Thyroid gland (tissue), 4 donors: ENCODE data around the gene TTC38. TPM values are rescaled to one million over a fixed set of nuclear protein-coding genes. Genes with fewer than 3 reads are reported as not detected.

Experiments
- DNase-seq, 2 donors: peaks; one replicate each; pipeline ENCODE4 v3.0.0-alpha.2; 2019
- H3K27ac ChIP-seq, 3 donors: fragments of 200-600 bp; sonication (generic); 1 replicate in 2 of 3; 2 replicates in 1 of 3; pipeline ENCODE4 v1.5.1; 2016 to 2019; ENCODE audit warnings: mild to moderate bottlenecking in 1 of 3, moderate library complexity in 1 of 3
- H3K27me3 ChIP-seq: fragments of 200-600 bp; sonication (generic); one replicate; pipeline ENCODE4 v1.5.1; 2019
- H3K36me3 ChIP-seq, 2 donors: fragments of 200-600 bp; sonication (generic); one replicate each; pipeline ENCODE4 v1.5.1; 2016 to 2019
- H3K4me1 ChIP-seq, 2 donors: fragments of 200-600 bp; sonication (generic); one replicate each; pipeline ENCODE4 v1.5.1; 2017 to 2019
- H3K4me3 ChIP-seq, 3 donors: fragments of 200-600 bp; sonication (generic); replicated peaks in 1 of 3; 1 replicate in 2 of 3; 2 replicates in 1 of 3; pipeline ENCODE4 v1.5.1; 2016; ENCODE audit warnings: mild to moderate bottlenecking in 1 of 3
- H3K9me3 ChIP-seq: fragments of 200-600 bp; sonication (generic); one replicate; pipeline ENCODE4 v1.5.1; 2017
- CTCF ChIP-seq, 6 experiments: fragments of 200-600 bp in 3 of 6; fragments of 450-650 bp in 3 of 6; sonication (generic) in 3 of 6; IDR thresholded peaks; one replicate each; pipeline ENCODE4 v1.5.1; 2016 to 2019; ENCODE audit warnings: antibody characterized with exemption in 6 of 6, mild to moderate bottlenecking in 2 of 6, inconsistent platforms in 1 of 6, moderate library complexity in 1 of 6
- POLR2A ChIP-seq, 2 donors: fragments of 450-650 bp; IDR thresholded peaks; one replicate each; pipeline ENCODE4 v1.6.1; 2017; ENCODE audit warnings: antibody characterized with exemption in 2 of 2, mild to moderate bottlenecking in 2 of 2, moderate library complexity in 1 of 2
- WGBS, 2 donors: methylation state at CpG; one replicate each; pipeline ENCODE4 v1.1.5; 2017; 5-methylcytosine and 5-hydroxymethylcytosine counted together
- intact Hi-C: fragments of 100-400 bp; cut with DNase I; formaldehyde crosslinking; loops from one replicate; pipeline ENCODE4 v1.15.1; 2023
- total RNA-seq, 4 donors: library from RNA; depleted of rRNA; stranded (reverse); fragments of >200 nt; gene quantifications; one replicate each; pipeline ENCODE4 v1.2.3, GENCODE V29; 2016

Gene TTC38
- total RNA-seq, 4 donors from 2014 or later = 30.2 to 81.9 (median 51.1) TPM

GRCh38 chr22:46240073-46240472, 27.7 kb upstream of the TTC38 start:
- no peak for DNase-seq
- Histone ChIP-seq H3K4me1 (peaks cover 0 to under 1% of the 10 kb centered on the region in 2 donors), H3K9me3 (no peaks in the 10 kb centered on the region), H3K4me3 (no peak overlapping the region), H3K36me3 (peaks cover 0 to 3% of the 10 kb centered on the region in 2 donors), H3K27ac (no peak overlapping the region), H3K27me3 (no peaks in the 10 kb centered on the region)
- intact Hi-C loops = no loop called here
- no peak for TF ChIP-seq POLR2A (IDR thresholded peaks at IDR 0.05)
- no peak for TF ChIP-seq CTCF (IDR thresholded peaks at IDR 0.05)
- 100% methylated on average over 2 of the region's 2 CpGs for WGBS, 2 donors

GRCh38 chr22:46240506-46240905, 27.3 kb upstream of the TTC38 start:
- peaks cover 0 to 5% of the 10 kb centered on the region in 2 donors for H3K4me1 ChIP-seq
- TF ChIP-seq CTCF (IDR thresholded peaks at IDR 0.05) = no peak
- no peak for TF ChIP-seq POLR2A (IDR thresholded peaks at IDR 0.05)
- no peak overlapping the region for H3K27ac ChIP-seq
- no peaks in the 10 kb centered on the region for H3K9me3 ChIP-seq
- H3K27me3 ChIP-seq = no peaks in the 10 kb centered on the region
- DNase-seq = no peak
- 92 to 94% methylated on average over 6 of the region's 6 CpGs for WGBS, 2 donors
- intact Hi-C loops = no loop called here
- H3K4me3 ChIP-seq = no peak overlapping the region
- H3K36me3 ChIP-seq = peaks cover 0 to 3% of the 10 kb centered on the region in 2 donors

- TF ChIP-seq CTCF (IDR thresholded peaks at IDR 0.05) (no peak), POLR2A (IDR thresholded peaks at IDR 0.05) (no peak)
- H3K4me1 ChIP-seq = peaks cover 0 to 7% of the 10 kb centered on the region in 2 donors
- WGBS, 2 donors = 71 to 88% methylated on average over 7 of the region's 7 CpGs
- no peaks in the 10 kb centered on the region for H3K27me3 ChIP-seq
- DNase-seq = no peak
- no peak overlapping the region for H3K4me3 ChIP-seq
- no peak overlapping the region for H3K27ac ChIP-seq
- no peaks in the 10 kb centered on the region for H3K9me3 ChIP-seq
- intact Hi-C loops = no loop called here
- peaks cover 0 to 3% of the 10 kb centered on the region in 2 donors for H3K36me3 ChIP-seq
Measured at GRCh38 chr22:46240907-46241306, 26.9 kb upstream of the TTC38 start.

- TF ChIP-seq CTCF (IDR thresholded peaks at IDR 0.05) = no peak
- no peak for TF ChIP-seq POLR2A (IDR thresholded peaks at IDR 0.05)
- Histone ChIP-seq H3K27me3 (no peaks in the 10 kb centered on the region), H3K36me3 (peaks cover 0 to 3% of the 10 kb centered on the region in 2 donors), H3K9me3 (no peaks in the 10 kb centered on the region), H3K4me1 (peaks cover 0 to 7% of the 10 kb centered on the region in 2 donors), H3K27ac (no peak overlapping the region), H3K4me3 (no peak overlapping the region)
- intact Hi-C loops = no loop called here
- WGBS, 2 donors = 86% methylated on average over 5 of the region's 5 CpGs
- no peak for DNase-seq
Measured at GRCh38 chr22:46241396-46242007, 26.3 kb upstream of the TTC38 start.

GRCh38 chr22:46242076-46242475, 25.7 kb upstream of the TTC38 start:
- TF ChIP-seq POLR2A (IDR thresholded peaks at IDR 0.05) = no peak
- TF ChIP-seq CTCF (IDR thresholded peaks at IDR 0.05) = no peak
- H3K36me3 ChIP-seq = peaks cover 0 to 3% of the 10 kb centered on the region in 2 donors
- intact Hi-C loops = no loop called here
- no peak for DNase-seq
- H3K27ac ChIP-seq = no peak overlapping the region
- peaks cover 0 to 7% of the 10 kb centered on the region in 2 donors for H3K4me1 ChIP-seq
- 86 to 95% methylated on average over 10 of the region's 10 CpGs for WGBS, 2 donors
- no peaks in the 10 kb centered on the region for H3K9me3 ChIP-seq
- no peaks in the 10 kb centered on the region for H3K27me3 ChIP-seq
- H3K4me3 ChIP-seq = no peak overlapping the region
